Mesendoderm (in vitro differentiated cells): Measurements from ENCODE around the gene REX1BD.
A peak's percentile ranks its signal among the peaks of the same experiment; 100 is the strongest.
"Not testable (repeated sequence)": the region's sequence is repeated elsewhere in the genome, so short reads cannot be mapped to it uniquely, and the experiment has no call there.

Experiments used
- DNase-seq: peaks from one replicate; pipeline ENCODE4 v3.0.0; 2013
- H2AK5ac ChIP-seq: 2 replicates; pipeline ENCODE4 v1.6.1; 2013; ENCODE audit warnings: low read length, inconsistent platforms
- H2BK120ac ChIP-seq: 2 replicates; pipeline ENCODE4 v1.6.1; 2013; ENCODE audit warnings: low read depth, mild to moderate bottlenecking, low read length, moderate library complexity, mixed read lengths
- H2BK15ac ChIP-seq: replicated peaks from 2 replicates; pipeline ENCODE4 v1.6.1; 2013; ENCODE audit warnings: low read depth, mild to moderate bottlenecking, moderate library complexity
- H2BK5ac ChIP-seq: 2 replicates; pipeline ENCODE4 v1.6.1; 2013; ENCODE audit warnings: low read length, inconsistent platforms
- H3K18ac ChIP-seq: 2 replicates; pipeline ENCODE4 v1.6.1; 2013; ENCODE audit warnings: mild to moderate bottlenecking, low read length, mixed read lengths
- H3K23ac ChIP-seq: one replicate; pipeline ENCODE4 v1.6.1; 2013; ENCODE audit warnings: low read length
- H3K27ac ChIP-seq: 2 replicates; pipeline ENCODE4 v1.5.1; 2013; ENCODE audit warnings: low read depth, mild to moderate bottlenecking, inconsistent platforms, low read length, moderate library complexity
- H3K27me3 ChIP-seq: 2 replicates; pipeline ENCODE4 v1.6.1; 2013; ENCODE audit warnings: low read length, control low read depth, mild to moderate bottlenecking, inconsistent platforms; ENCODE audit not compliant: insufficient read depth, poor library complexity
- H3K36me3 ChIP-seq: 2 replicates; pipeline ENCODE4 v1.6.1; 2013; ENCODE audit warnings: low read length, inconsistent platforms; ENCODE audit not compliant: control insufficient read depth, insufficient read depth
- H3K4ac ChIP-seq: one replicate; pipeline ENCODE4 v1.6.1; 2013; ENCODE audit warnings: low read depth, mild to moderate bottlenecking, low read length, moderate library complexity
- H3K4me1 ChIP-seq: 2 replicates; pipeline ENCODE4 v1.6.1; 2013; ENCODE audit warnings: low read depth, low read length, inconsistent platforms; ENCODE audit not compliant: control insufficient read depth
- H3K4me2 ChIP-seq: 2 replicates; pipeline ENCODE4 v1.6.1; 2013; ENCODE audit warnings: low read length
- H3K4me3 ChIP-seq: 2 replicates; pipeline ENCODE4 v1.5.1; 2013; ENCODE audit warnings: mild to moderate bottlenecking, low read length
- H3K56ac ChIP-seq: one replicate; pipeline ENCODE4 v1.6.1; 2013; ENCODE audit warnings: low read length
- H3K79me1 ChIP-seq: 2 replicates; pipeline ENCODE4 v1.6.1; 2013; ENCODE audit warnings: low read length, inconsistent platforms
- H3K79me2 ChIP-seq: 2 replicates; pipeline ENCODE4 v1.6.1; 2013; ENCODE audit warnings: mild to moderate bottlenecking, low read length; ENCODE audit not compliant: control insufficient read depth, insufficient read depth
- H3K9ac ChIP-seq: 2 replicates; pipeline ENCODE4 v1.6.1; 2013; ENCODE audit warnings: low read length, inconsistent platforms
- H4K5ac ChIP-seq: one replicate; pipeline ENCODE4 v1.6.1; 2013; ENCODE audit warnings: low read length
- H4K8ac ChIP-seq: one replicate; pipeline ENCODE4 v1.6.1; 2013; ENCODE audit warnings: low read depth, mild to moderate bottlenecking, control low read depth, low read length, moderate library complexity
- WGBS: extraction: QIAGEN DNeasy Blood & Tissue Kit; methylation state at CpG from one replicate; pipeline ENCODE4 v1.1.7; 2013; ENCODE audit warnings: low lambda C conversion rate, missing lambda C conversion rate; ENCODE audit not compliant: insufficient coverage; ENCODE audit errors: extremely low coverage; 5-methylcytosine and 5-hydroxymethylcytosine counted together

The REX1BD gene

DNA sequence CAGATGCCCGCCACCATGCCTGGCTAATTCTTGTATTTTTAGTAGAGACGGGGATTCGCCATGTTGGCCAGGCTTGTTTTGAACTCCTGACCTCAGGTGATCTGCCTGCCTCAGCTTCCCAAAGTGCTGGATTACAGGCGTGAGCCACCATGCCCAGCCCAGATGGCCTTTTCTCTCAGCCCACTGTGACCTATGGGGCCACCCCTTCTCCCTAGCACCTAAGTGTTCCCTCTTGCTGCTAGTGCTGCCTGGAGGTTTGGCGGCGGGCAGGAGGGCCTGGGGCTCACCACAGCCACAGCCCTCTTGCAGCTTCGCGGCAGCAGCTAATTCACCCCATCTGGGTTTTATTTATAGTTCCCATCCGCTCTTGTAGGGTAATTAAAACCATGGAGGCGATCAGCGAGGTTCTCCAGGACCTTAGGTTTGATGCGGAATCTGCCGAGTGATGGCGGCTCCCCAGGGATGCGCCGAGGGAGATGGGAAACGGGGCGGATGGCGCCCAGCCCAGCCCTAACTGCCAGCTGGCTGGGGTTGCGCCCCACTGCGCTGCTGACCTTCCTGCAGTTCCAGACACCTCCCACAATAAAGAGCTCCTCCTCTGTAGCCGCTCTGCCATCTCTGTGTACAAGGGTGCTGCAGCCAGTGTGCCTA, 3.3 kb downstream of the REX1BD start:
- H4K5ac ChIP-seq = no peak overlapping the region
- no peak overlapping the region for H2AK5ac ChIP-seq
- no peak for DNase-seq
- H3K79me2 ChIP-seq = no peaks in the 10 kb centered on the region
- H3K27me3 ChIP-seq = no peaks in the 10 kb centered on the region
- no peak overlapping the region for H4K8ac ChIP-seq
- H2BK15ac ChIP-seq = no peak overlapping the region
- no peak overlapping the region for H3K4ac ChIP-seq
- H3K9ac ChIP-seq = no peak overlapping the region
- H3K23ac ChIP-seq = no peak overlapping the region
- no peak overlapping the region for H3K56ac ChIP-seq
- peaks cover 2% of the 10 kb centered on the region for H3K79me1 ChIP-seq
- H3K4me3 ChIP-seq = no peak overlapping the region
- no peak overlapping the region for H3K18ac ChIP-seq
- no peak overlapping the region for H2BK120ac ChIP-seq
- no CpG with 5 or more reads among the region's 22 CpGs for WGBS
- H3K4me2 ChIP-seq = no peak overlapping the region
- H3K4me1 ChIP-seq = peaks cover 14% of the 10 kb centered on the region
- H3K27ac ChIP-seq = no peak overlapping the region
- peaks cover 3% of the 10 kb centered on the region for H3K36me3 ChIP-seq
- no peak overlapping the region for H2BK5ac ChIP-seq

DNA sequence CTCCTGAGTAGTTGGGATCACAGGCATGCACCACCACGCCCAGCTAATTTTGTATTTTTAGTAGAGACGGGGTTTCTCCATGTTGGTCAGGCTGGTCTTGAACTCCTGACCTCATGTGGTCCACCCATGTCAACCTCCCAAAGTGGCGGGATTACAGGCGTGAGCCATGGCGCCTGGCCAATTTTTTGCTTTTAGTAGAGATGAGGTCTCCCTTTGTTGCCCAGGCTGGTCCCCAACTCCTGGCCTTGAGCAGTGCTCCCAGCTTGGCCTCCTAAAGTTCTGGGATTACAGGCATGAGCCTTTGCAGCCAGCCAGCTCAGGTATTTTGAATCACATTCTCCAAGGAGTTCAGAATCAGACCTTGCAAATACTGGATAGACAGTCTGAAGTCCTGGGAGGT, 4.1 kb downstream of the REX1BD start:
- not testable (repeated sequence) for H3K27ac ChIP-seq, H2BK120ac ChIP-seq, H3K18ac ChIP-seq, DNase-seq, H4K5ac ChIP-seq, H3K4ac ChIP-seq, H3K27me3 ChIP-seq, H3K79me1 ChIP-seq, H4K8ac ChIP-seq, H2BK5ac ChIP-seq, H3K56ac ChIP-seq, H3K4me3 ChIP-seq, H2BK15ac ChIP-seq, H2AK5ac ChIP-seq, H3K4me2 ChIP-seq, H3K79me2 ChIP-seq, H3K36me3 ChIP-seq, H3K23ac ChIP-seq
- peak overlapping the region; percentile 64 for H3K9ac ChIP-seq
- WGBS = no CpG with 5 or more reads among the region's 5 CpGs
- H3K4me1 ChIP-seq = peaks cover 16% of the 10 kb centered on the region

DNA sequence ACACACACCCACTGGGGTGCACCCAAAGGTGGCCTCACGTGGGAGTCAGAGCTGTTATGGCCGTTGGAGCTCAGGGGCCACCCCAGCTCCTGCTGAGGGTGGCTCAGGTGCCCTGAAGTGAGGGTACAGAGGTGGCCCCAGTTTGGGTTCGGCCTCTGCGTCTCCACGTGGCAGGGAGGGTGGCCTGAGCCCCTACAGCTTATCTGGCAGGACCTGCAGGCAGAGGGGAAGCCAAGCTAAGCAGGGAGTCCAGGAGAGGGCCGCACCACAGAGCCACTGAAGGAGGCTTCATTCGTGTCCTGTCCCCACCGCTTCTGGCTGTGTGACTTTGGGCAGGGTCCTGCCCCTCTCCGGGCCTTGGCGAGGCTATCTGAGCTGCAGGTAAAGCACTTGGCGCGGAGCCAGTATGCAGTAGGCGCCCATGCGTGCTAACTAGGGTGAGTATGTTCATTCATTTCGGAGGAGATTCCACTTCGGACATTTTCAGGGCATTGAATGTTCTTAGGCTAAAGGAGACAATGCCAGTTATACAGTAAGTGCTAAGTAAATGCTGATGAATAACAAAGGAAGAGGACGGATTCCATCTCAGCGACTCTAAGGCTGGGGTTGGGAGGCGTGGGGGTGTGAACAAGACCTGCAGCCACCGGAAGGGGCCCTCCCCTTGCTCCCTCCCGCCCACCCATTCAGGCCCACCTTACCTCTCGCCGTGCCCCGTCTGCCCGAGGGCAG, 4.9 kb downstream of the REX1BD start:
- no CpG with 5 or more reads among the region's 25 CpGs for WGBS
- no peak overlapping the region for H3K4me3 ChIP-seq

DNA sequence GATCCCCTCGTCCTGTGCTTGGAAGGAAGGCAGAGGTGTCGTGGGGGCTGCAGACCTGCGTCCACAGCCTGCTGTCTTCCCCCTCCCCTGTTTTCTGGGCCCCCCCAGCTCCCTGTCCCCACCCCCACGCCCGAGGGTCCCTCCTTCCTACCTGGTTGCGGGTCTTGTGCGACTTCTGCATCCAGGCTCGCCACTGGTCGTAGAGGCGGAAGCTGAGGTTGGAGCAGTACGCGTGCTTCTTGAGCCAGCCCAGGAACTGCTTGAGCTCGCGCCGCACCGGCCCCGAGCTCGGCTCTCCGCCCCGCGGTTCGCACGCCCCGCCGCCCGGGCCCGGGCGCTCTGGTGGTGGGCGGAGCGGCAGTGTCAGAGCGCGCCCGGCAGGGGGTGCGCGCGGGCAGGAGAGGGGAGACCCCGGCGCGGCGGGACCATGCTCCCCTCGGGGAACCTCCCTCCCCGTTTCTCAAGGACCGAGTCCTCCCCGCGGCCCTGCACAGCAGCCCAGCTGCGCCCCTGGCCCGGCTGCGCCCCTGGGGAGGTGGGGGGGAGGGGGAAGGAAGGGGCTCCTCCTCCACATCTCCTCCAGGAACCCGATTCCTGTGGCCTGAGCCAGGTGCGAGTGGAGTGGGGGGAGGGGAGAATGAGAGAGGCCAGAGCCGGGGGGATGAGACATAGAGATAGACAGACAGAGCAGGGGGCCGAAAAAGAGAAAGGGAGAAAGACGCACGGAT, 5.7 kb downstream of the REX1BD start:
- Histone ChIP-seq H3K9ac (peak overlapping the region; percentile 89), H3K79me1 (peaks cover 2% of the 10 kb centered on the region), H3K79me2 (no peaks in the 10 kb centered on the region), H4K8ac (no peak overlapping the region), H3K56ac (peak overlapping the region; percentile 97), H2AK5ac (peak overlapping the region; percentile 88), H3K27me3 (no peaks in the 10 kb centered on the region), H3K4ac (peak overlapping the region; percentile 25), H2BK15ac (no peak overlapping the region), H3K18ac (peak overlapping the region; percentile 83), H4K5ac (no peak overlapping the region), H3K4me3 (peak overlapping the region; percentile 54), H3K27ac (peak overlapping the region; percentile 55), H3K36me3 (peaks cover 3% of the 10 kb centered on the region), H3K4me1 (peaks cover 16% of the 10 kb centered on the region), H2BK120ac (no peak overlapping the region), H3K23ac (no peak overlapping the region), H3K4me2 (peak overlapping the region; percentile 74), H2BK5ac (no peak overlapping the region)
- DNase-seq = peak; percentile 87
- WGBS = no CpG with 5 or more reads among the region's 54 CpGs

More for the DNA sequence above, 4.9 kb downstream of the REX1BD start:
- Histone ChIP-seq H3K56ac (peak overlapping the region; percentile 97), H2BK120ac (no peak overlapping the region), H3K9ac (peak overlapping the region; percentile 89), H3K79me1 (peaks cover 2% of the 10 kb centered on the region), H2BK5ac (peak overlapping the region; percentile 40), H4K8ac (no peak overlapping the region), H3K4me1 (peaks cover 16% of the 10 kb centered on the region), H3K36me3 (peaks cover 3% of the 10 kb centered on the region), H3K27me3 (no peaks in the 10 kb centered on the region), H3K27ac (peak overlapping the region; percentile 55), H3K18ac (peak overlapping the region; percentile 83), H3K4ac (no peak overlapping the region), H3K4me2 (peak overlapping the region; percentile 74), H3K79me2 (no peaks in the 10 kb centered on the region), H2BK15ac (no peak overlapping the region), H2AK5ac (peak overlapping the region; percentile 85), H4K5ac (no peak overlapping the region), H3K23ac (no peak overlapping the region)
- peak; percentile 81 for DNase-seq

DNA sequence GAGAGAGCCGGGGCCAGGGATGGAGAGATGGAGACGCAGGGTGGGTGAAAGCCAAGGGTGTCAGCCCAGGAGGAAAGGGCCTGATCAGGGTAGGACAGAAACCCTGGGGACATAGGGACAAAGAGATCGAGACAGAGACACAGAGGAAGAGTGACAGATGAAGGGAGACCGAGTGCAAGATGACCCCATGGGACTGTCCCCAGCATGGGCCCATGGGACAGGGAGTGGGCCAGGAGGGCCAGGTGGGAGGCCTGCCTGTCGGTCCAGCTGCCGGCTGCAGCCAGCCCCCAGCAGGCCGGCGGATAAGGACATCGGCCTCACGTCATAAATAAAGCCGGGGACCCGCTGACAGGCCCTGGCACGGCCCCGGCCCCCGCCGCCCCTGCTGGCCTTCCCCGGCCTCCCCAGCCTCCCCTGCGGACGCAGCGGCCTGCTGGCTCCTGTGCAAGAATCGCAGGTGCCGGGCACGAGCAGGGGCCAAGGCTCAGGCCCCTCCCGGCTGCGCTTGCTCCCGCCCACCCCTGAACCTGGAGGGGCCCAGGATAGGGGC, 6.3 kb downstream of the REX1BD start:
- Histone ChIP-seq H3K18ac (peak overlapping the region; percentile 62), H3K9ac (peak overlapping the region; percentile 89), H3K4me1 (peaks cover 16% of the 10 kb centered on the region), H3K56ac (peak overlapping the region; percentile 86), H2BK15ac (no peak overlapping the region), H4K5ac (no peak overlapping the region), H3K23ac (no peak overlapping the region), H2BK5ac (no peak overlapping the region), H4K8ac (no peak overlapping the region), H3K27ac (peak overlapping the region; percentile 55), H3K4me2 (peak overlapping the region; percentile 49), H3K4me3 (no peak overlapping the region), H3K36me3 (peaks cover 3% of the 10 kb centered on the region), H3K27me3 (no peaks in the 10 kb centered on the region), H2BK120ac (no peak overlapping the region), H3K79me2 (no peaks in the 10 kb centered on the region), H2AK5ac (peak overlapping the region; percentile 88), H3K79me1 (peaks cover 2% of the 10 kb centered on the region), H3K4ac (peak overlapping the region; percentile 25)
- WGBS = no CpG with 5 or more reads among the region's 26 CpGs
- no peak for DNase-seq
